Keratinocyte (primary cell): ENCODE results near the gene ARSI. TPM values are rescaled to one million over a fixed set of nuclear protein-coding genes. Genes with fewer than 3 reads are reported as not detected.

Source experiments
- DNase-seq: peaks from one replicate; pipeline ENCODE4 v3.0.0-alpha.2; 2011; ENCODE audit warnings: low read depth, missing footprints, low spot score
- FAIRE-seq: peaks from 2 replicates; lab custom pipeline; 2011; peaks lifted over from hg19 to GRCh38; lab: Jason Lieb, UNC
- H2AFZ ChIP-seq: 2 replicates; pipeline ENCODE4 v1.6.0; 2012; ENCODE audit warnings: low read length, control low read depth, inconsistent platforms; ENCODE audit not compliant: control insufficient read depth
- H3K27ac ChIP-seq: 2 replicates; pipeline ENCODE4 v1.5.1; 2011; ENCODE audit warnings: low read length; ENCODE audit not compliant: control insufficient read depth, insufficient read depth
- H3K27me3 ChIP-seq: 3 replicates; pipeline ENCODE4 v1.6.0; 2011; ENCODE audit warnings: low read length; ENCODE audit not compliant: control insufficient read depth, insufficient read depth; ENCODE audit errors: extremely low read depth
- H3K36me3 ChIP-seq, 2 experiments: 2 replicates in 1 of 2; 3 replicates in 1 of 2; pipeline ENCODE4 v1.5.1; 2011; ENCODE audit warnings: low read length in 2 of 2, mild to moderate bottlenecking in 1 of 2; ENCODE audit not compliant: control insufficient read depth in 2 of 2, insufficient read depth in 2 of 2; ENCODE audit errors: extremely low read depth in 1 of 2
- H3K4me1 ChIP-seq: 3 replicates; pipeline ENCODE4 v1.5.1; 2011; ENCODE audit warnings: low read length; ENCODE audit not compliant: control insufficient read depth, insufficient read depth; ENCODE audit errors: extremely low read depth
- H3K4me2 ChIP-seq: 3 replicates; pipeline ENCODE4 v1.6.0; 2011; ENCODE audit warnings: low read depth, low read length; ENCODE audit not compliant: control insufficient read depth, insufficient read depth; ENCODE audit errors: extremely low read depth
- H3K4me3 ChIP-seq, 3 experiments: fragments of 200-600 bp in 1 of 3; sonication (generic) in 1 of 3; 2 replicates in 2 of 3; 3 replicates in 1 of 3; pipeline ENCODE4 v1.5.1; 2011 to 2016; ENCODE audit warnings: low read length in 3 of 3, mild to moderate bottlenecking in 3 of 3, control low read depth in 2 of 3, inconsistent platforms in 1 of 3, low read depth in 1 of 3, mixed read lengths in 1 of 3, mixed run types in 1 of 3, moderate library complexity in 1 of 3; ENCODE audit not compliant: control insufficient read depth in 2 of 3, insufficient read depth in 2 of 3; ENCODE audit errors: extremely low read depth in 1 of 3
- H3K79me2 ChIP-seq: 2 replicates; pipeline ENCODE4 v1.6.0; 2012; ENCODE audit warnings: low read length; ENCODE audit not compliant: control insufficient read depth, insufficient read depth
- H3K9ac ChIP-seq: 3 replicates; pipeline ENCODE4 v1.6.0; 2011; ENCODE audit warnings: low read length; ENCODE audit not compliant: control insufficient read depth, insufficient read depth; ENCODE audit errors: extremely low read depth
- H3K9me1 ChIP-seq: 3 replicates; pipeline ENCODE4 v1.6.0; 2011; ENCODE audit warnings: low read length; ENCODE audit not compliant: control insufficient read depth, insufficient read depth; ENCODE audit errors: extremely low read depth
- H3K9me3 ChIP-seq: 2 replicates; pipeline ENCODE4 v1.5.1; 2012; ENCODE audit warnings: low read depth, low read length; ENCODE audit not compliant: control insufficient read depth
- H4K20me1 ChIP-seq: 3 replicates; pipeline ENCODE4 v1.6.0; 2011; ENCODE audit warnings: low read length; ENCODE audit not compliant: control insufficient read depth, insufficient read depth; ENCODE audit errors: extremely low read depth
- EZH2 ChIP-seq: IDR thresholded peaks from one replicate; pipeline ENCODE4 v1.6.1; 2012; ENCODE audit warnings: inconsistent platforms, mild to moderate bottlenecking, low read length, moderate library complexity
- dilution Hi-C: fragments of 300-500 bp; cut with MboI; formaldehyde crosslinking; loops from one replicate; pipeline ENCODE4 v1.7.0; 2020; ENCODE audit warnings: low sequenced_read_pairs; ENCODE audit not compliant: extremely low pct_ligation_motif_present
- polyA plus RNA-seq, 5 experiments: library from polyadenylated mRNA; depleted of rRNA in 3 of 5; stranded (reverse) in 3 of 5; stranded (forward) in 1 of 5; unstranded in 1 of 5; fragments of >200 nt; gene quantifications; 1 replicate in 1 of 5; 2 replicates in 3 of 5; 3 replicates in 1 of 5; pipeline versions ENCODE4 v1.2.1 to v1.2.3, GENCODE V29; 2011 to 2012; ENCODE audit warnings: missing spikeins in 2 of 5, low read depth in 1 of 5, low replicate concordance in 1 of 5
- TF ChIP-seq, protein P1 (sequence below), 3 experiments: IDR thresholded peaks in 1 of 3; conservative IDR thresholded peaks in 1 of 3; optimal IDR thresholded peaks in 1 of 3; 2 replicates in 2 of 3; 3 replicates in 1 of 3; pipeline versions ENCODE3 to v1.5.1; 2011; ENCODE audit warnings: low read length in 3 of 3, mild to moderate bottlenecking in 3 of 3, moderate library complexity in 2 of 3, control low read depth in 1 of 3, inconsistent platforms in 1 of 3; ENCODE audit not compliant: insufficient read depth in 2 of 3; ENCODE audit errors: extremely low read depth in 1 of 3

ARSI gene
- polyA plus RNA-seq, 1 donor (not counting 4 experiments of a cell fraction or from before 2014, with no cell fraction given), result 1.7 TPM

DNA sequence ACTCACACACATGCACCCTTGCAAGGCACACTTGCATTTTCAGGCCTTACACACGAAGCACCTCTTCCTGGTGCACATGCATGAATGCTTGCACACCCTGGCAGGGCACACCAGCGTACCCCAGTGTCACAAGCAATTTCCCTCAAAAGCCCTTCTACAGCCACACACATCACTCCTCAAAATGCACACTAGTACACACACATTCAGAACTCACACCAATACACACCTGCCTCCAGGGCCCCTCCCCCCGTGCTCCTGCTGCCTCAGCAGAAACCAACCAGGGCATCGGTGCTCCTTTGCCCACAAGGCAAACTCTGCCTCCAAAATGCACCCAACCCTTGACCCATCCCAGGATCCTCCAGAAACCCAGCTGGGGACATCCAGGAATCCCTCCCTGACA lies 14.3 kb downstream of the ARSI start:
- Histone ChIP-seq H3K27ac (no peak overlapping the region), H3K9me3 (no peaks in the 10 kb centered on the region), H3K4me2 (no peak overlapping the region), H3K27me3 (peaks cover 5% of the 10 kb centered on the region), H2AFZ (no peak overlapping the region), H3K9me1 (no peaks in the 10 kb centered on the region), H3K4me3 (no peak overlapping the region), H3K79me2 (no peaks in the 10 kb centered on the region), H3K4me1 (no peaks in the 10 kb centered on the region), H3K36me3 (no peaks in the 10 kb centered on the region), H4K20me1 (no peaks in the 10 kb centered on the region), H3K9ac (no peak overlapping the region)
- TF ChIP-seq EZH2, result no peak
- TF ChIP-seq, protein P1, sequence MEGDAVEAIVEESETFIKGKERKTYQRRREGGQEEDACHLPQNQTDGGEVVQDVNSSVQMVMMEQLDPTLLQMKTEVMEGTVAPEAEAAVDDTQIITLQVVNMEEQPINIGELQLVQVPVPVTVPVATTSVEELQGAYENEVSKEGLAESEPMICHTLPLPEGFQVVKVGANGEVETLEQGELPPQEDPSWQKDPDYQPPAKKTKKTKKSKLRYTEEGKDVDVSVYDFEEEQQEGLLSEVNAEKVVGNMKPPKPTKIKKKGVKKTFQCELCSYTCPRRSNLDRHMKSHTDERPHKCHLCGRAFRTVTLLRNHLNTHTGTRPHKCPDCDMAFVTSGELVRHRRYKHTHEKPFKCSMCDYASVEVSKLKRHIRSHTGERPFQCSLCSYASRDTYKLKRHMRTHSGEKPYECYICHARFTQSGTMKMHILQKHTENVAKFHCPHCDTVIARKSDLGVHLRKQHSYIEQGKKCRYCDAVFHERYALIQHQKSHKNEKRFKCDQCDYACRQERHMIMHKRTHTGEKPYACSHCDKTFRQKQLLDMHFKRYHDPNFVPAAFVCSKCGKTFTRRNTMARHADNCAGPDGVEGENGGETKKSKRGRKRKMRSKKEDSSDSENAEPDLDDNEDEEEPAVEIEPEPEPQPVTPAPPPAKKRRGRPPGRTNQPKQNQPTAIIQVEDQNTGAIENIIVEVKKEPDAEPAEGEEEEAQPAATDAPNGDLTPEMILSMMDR (optimal IDR thresholded peaks at IDR 0.05 in 1 of 3, IDR thresholded peaks at IDR 0.05 in 1 of 3, conservative IDR thresholded peaks at IDR 0.05 in 1 of 3; ENCODE audit: extremely low read depth in 1 of 3, insufficient read depth in 2 of 3, low read length in 3 of 3), result no peak
- dilution Hi-C loops, result no loop called here
- DNase-seq (no peak), FAIRE-seq (no peak)

DNA sequence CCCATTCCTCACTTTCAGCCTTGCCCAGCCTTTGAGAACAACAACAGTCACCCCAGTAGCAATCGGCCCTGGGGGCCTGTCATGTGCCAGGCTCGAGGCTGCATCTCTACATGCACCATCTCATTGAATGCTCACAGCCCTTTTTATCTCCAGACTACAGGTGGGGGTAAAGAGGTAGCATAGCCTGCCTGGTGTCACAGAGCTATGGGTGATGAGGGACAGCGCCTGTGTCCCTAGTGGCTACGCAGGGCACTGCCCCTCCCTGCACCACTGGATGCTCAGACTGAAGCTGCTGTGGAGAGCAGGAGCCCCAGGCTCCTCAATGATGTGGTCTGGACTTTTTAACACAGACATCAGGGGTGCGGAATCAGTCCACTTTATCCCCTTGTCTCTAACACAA lies 15.9 kb downstream of the ARSI start:
- Histone ChIP-seq H3K27me3 (peaks cover 10% of the 10 kb centered on the region), H3K36me3 (no peaks in the 10 kb centered on the region), H3K27ac (no peak overlapping the region), H3K4me3 (no peak overlapping the region), H3K9me3 (no peaks in the 10 kb centered on the region), H3K79me2 (no peaks in the 10 kb centered on the region), H3K4me1 (no peaks in the 10 kb centered on the region), H4K20me1 (no peaks in the 10 kb centered on the region), H3K4me2 (no peak overlapping the region), H2AFZ (no peak overlapping the region), H3K9ac (no peak overlapping the region), H3K9me1 (no peaks in the 10 kb centered on the region)
- no peak for TF ChIP-seq EZH2
- TF ChIP-seq, protein P1 (optimal IDR thresholded peaks at IDR 0.05 in 1 of 3, IDR thresholded peaks at IDR 0.05 in 1 of 3, conservative IDR thresholded peaks at IDR 0.05 in 1 of 3; ENCODE audit: extremely low read depth in 1 of 3, insufficient read depth in 2 of 3, low read length in 3 of 3), result peak in 2 of 3 experiments; percentile 10 to 39
- no peak for FAIRE-seq
- DNase-seq, result no peak
- dilution Hi-C loops, result no loop called here
